ENCODE measurements around the gene TEKTIP1. TPM values are rescaled to one million over a fixed set of nuclear protein-coding genes. Genes with fewer than 3 reads are reported as not detected.

The TEKTIP1 gene
- total RNA-seq, 1 experiment from 2014 or later, result 0.49 TPM

GRCh38 chr19:3575949-3576673, 37.1 kb downstream of the TEKTIP1 start:
- Mint-ChIP-seq H3K4me3 (ENCODE audit: unreplicated experiment) (no peak overlapping the region), H3K27ac (ENCODE audit: low read depth, unreplicated experiment) (no peak overlapping the region), H3K4me1 (ENCODE audit: insufficient read depth, unreplicated experiment) (peaks cover 15% of the 10 kb centered on the region), H3K9me3 (ENCODE audit: unreplicated experiment) (no peaks in the 10 kb centered on the region), H3K27me3 (ENCODE audit: insufficient read depth, unreplicated experiment) (no peaks in the 10 kb centered on the region), H3K36me3 (ENCODE audit: insufficient read depth, unreplicated experiment) (peaks cover 41% of the 10 kb centered on the region)
- no peak for DNase-seq (ENCODE audit: unreplicated experiment)
- no TSS peak for BruUV-seq (replicated peaks)
- intact Hi-C loops (cut with micrococcal nuclease), result no loop called here
- TF ChIP-seq, protein P1, sequence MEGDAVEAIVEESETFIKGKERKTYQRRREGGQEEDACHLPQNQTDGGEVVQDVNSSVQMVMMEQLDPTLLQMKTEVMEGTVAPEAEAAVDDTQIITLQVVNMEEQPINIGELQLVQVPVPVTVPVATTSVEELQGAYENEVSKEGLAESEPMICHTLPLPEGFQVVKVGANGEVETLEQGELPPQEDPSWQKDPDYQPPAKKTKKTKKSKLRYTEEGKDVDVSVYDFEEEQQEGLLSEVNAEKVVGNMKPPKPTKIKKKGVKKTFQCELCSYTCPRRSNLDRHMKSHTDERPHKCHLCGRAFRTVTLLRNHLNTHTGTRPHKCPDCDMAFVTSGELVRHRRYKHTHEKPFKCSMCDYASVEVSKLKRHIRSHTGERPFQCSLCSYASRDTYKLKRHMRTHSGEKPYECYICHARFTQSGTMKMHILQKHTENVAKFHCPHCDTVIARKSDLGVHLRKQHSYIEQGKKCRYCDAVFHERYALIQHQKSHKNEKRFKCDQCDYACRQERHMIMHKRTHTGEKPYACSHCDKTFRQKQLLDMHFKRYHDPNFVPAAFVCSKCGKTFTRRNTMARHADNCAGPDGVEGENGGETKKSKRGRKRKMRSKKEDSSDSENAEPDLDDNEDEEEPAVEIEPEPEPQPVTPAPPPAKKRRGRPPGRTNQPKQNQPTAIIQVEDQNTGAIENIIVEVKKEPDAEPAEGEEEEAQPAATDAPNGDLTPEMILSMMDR (IDR thresholded peaks at IDR 0.05; ENCODE audit: unreplicated experiment), result no peak
- ChIA-PET CTCF (interaction anchor here (0.8 kb wide), 1 partner anchor 31 kb away, joined by 3 read pairs; no protein-coding TSS in a partner anchor), POLR2A (interaction anchor here (0.9 kb wide), 1 partner anchor 8 kb away, joined by 3 read pairs; no protein-coding TSS in a partner anchor)

DNA sequence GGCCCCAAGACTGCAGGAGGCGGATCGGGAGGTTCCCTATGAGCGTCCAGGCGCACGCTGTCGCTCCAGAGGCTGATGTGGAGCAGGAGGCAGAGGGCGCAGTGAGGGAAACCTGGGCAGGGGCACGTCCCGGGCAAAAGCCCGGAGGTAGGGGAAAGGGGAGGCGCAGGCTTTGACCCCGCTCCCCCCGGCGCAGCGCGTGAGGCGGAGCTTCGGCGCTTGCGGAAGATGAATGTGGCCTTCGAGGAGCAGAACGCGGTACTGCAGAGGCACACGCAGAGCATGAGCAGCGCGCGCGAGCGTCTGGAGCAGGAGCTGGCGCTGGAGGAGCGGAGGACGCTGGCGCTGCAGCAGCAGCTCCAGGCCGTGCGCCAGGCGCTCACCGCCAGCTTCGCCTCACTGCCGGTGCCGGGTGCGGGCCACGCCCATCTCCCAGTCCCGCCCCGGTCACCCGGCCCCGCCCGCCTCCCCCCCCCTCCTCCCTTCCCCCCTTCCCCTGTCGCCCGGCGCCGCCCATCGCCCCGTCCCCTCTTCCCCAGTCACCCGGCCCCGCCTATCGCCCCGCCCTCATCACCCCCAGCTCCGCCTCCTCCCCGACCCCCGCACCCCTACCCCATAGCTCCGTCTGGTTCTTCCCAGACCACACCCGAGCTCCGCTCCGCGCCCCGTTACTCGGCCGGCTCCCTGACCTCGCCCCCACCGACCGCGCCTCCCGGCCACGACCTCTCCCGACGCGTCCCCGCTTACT, 37.9 kb downstream of the TEKTIP1 start:
- intact Hi-C loops (cut with micrococcal nuclease), result no loop called here

DNA sequence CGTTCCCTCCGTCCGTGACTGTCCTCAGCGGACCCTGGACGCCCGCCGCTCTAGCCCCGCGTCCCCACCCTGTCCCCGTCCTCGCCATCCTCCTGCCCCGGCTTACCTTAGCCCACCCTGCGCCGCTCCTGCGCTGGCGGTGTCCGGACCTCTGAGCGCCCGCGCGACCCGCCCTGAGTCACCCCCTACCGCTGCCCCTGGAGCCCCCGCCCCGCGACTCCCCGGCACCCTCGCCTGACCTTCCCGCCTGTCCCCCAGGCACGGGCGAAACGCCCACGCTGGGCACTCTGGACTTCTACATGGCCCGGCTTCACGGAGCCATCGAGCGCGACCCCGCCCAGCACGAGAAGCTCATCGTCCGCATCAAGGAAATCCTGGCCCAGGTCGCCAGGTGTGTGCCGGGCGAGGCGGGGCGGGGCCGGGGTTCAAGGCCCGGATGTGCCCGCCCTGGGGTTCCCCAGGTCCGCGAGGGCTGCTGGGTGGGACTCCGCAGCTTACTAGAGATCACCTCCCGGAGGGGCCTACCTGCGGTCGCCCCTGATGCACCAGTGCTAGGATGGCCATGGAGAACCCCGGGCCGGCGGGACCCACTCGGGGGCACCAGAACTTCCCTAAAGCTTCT, 38.9 kb downstream of the TEKTIP1 start:
- no peak for DNase-seq (ENCODE audit: unreplicated experiment)
- intact Hi-C loops (cut with micrococcal nuclease), result no loop called here
- TF ChIP-seq, protein P1 (IDR thresholded peaks at IDR 0.05; ENCODE audit: unreplicated experiment), result no peak
- Mint-ChIP-seq H3K36me3 (ENCODE audit: insufficient read depth, unreplicated experiment) (peaks cover 35% of the 10 kb centered on the region), H3K27ac (ENCODE audit: low read depth, unreplicated experiment) (no peak overlapping the region), H3K9me3 (ENCODE audit: unreplicated experiment) (no peaks in the 10 kb centered on the region), H3K27me3 (ENCODE audit: insufficient read depth, unreplicated experiment) (no peaks in the 10 kb centered on the region), H3K4me1 (ENCODE audit: insufficient read depth, unreplicated experiment) (peaks cover 15% of the 10 kb centered on the region), H3K4me3 (ENCODE audit: unreplicated experiment) (no peak overlapping the region)
- ChIA-PET CTCF (interaction anchor here (0.6 to 1.6 kb wide), 3 partner anchors 11 to 31 kb away, joined by 3 to 5 read pairs (median 3); no protein-coding TSS in a partner anchor), POLR2A (interaction anchor here (0.6 kb wide), 1 partner anchor 33 kb away, joined by 3 read pairs; no protein-coding TSS in a partner anchor)
- no TSS peak for BruUV-seq (replicated peaks)

More for the DNA sequence above, 37.9 kb downstream of the TEKTIP1 start:
- Mint-ChIP-seq H3K9me3 (ENCODE audit: unreplicated experiment) (no peaks in the 10 kb centered on the region), H3K4me1 (ENCODE audit: insufficient read depth, unreplicated experiment) (peaks cover 15% of the 10 kb centered on the region), H3K27me3 (ENCODE audit: insufficient read depth, unreplicated experiment) (no peaks in the 10 kb centered on the region), H3K27ac (ENCODE audit: low read depth, unreplicated experiment) (no peak overlapping the region), H3K36me3 (ENCODE audit: insufficient read depth, unreplicated experiment) (peaks cover 39% of the 10 kb centered on the region), H3K4me3 (ENCODE audit: unreplicated experiment) (no peak overlapping the region)
- POLR2A ChIA-PET, result interaction anchor here (0.5 kb wide), 1 partner anchor 92 kb away, joined by 3 read pairs; no protein-coding TSS in a partner anchor
- no peak for DNase-seq (ENCODE audit: unreplicated experiment)
- no TSS peak for BruUV-seq (replicated peaks)
- CTCF ChIA-PET, result no interaction called here
- TF ChIP-seq, protein P1 (IDR thresholded peaks at IDR 0.05; ENCODE audit: unreplicated experiment), result no peak

DNA sequence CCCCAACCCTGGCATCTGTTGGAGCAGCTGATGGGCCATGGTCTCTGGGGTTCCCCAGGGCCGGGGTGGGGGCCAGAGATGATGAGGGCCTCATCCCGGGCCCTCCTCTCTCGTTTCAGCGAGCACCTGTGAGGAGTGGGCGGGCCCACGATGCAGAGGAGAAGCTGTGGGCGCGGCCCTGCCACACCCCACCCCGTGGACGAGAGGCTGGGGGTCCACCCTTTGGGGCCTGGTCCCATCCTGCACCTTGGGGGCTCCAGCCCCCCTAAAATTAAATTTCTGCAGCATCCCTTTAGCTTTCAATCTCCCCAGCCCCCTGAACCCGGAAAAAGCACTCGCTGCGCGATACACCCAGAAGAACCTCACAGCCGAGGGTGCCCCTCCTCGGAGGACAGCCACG, 39.4 kb downstream of the TEKTIP1 start:
- TF ChIP-seq, protein P1 (IDR thresholded peaks at IDR 0.05; ENCODE audit: unreplicated experiment), result no peak
- no peaks in the 10 kb centered on the region for H3K9me3 Mint-ChIP-seq (ENCODE audit: unreplicated experiment)
- BruUV-seq (replicated peaks), result no TSS peak
- DNase-seq (ENCODE audit: unreplicated experiment), result no peak
- H3K27me3 Mint-ChIP-seq (ENCODE audit: insufficient read depth, unreplicated experiment), result no peaks in the 10 kb centered on the region
- no peak overlapping the region for H3K4me3 Mint-ChIP-seq (ENCODE audit: unreplicated experiment)
- ChIA-PET CTCF (interaction anchor here (0.6 to 1.6 kb wide), 3 partner anchors 10 to 32 kb away, joined by 3 to 5 read pairs (median 3); no protein-coding TSS in a partner anchor), POLR2A (interaction anchor here (0.6 to 0.8 kb wide), 2 partner anchors 29 to 33 kb away, joined by 3 read pairs; no protein-coding TSS in a partner anchor)
- H3K36me3 Mint-ChIP-seq (ENCODE audit: insufficient read depth, unreplicated experiment), result peaks cover 35% of the 10 kb centered on the region
- H3K27ac Mint-ChIP-seq (ENCODE audit: low read depth, unreplicated experiment), result no peak overlapping the region
- intact Hi-C loops (cut with micrococcal nuclease), result no loop called here
- H3K4me1 Mint-ChIP-seq (ENCODE audit: insufficient read depth, unreplicated experiment), result peaks cover 15% of the 10 kb centered on the region
